Mesenchymal stem cell (in vitro differentiated cells and primary cell): Measurements from ENCODE around the gene RIT1.
A peak's percentile ranks its signal among the peaks of the same experiment; 100 is the strongest.

Experiments used
- DNase-seq: peaks from one replicate; pipeline ENCODE4 v3.0.0-alpha.2; 2013
- H2AFZ ChIP-seq: one replicate; pipeline ENCODE4 v1.6.1; 2013; ENCODE audit warnings: low read depth, mild to moderate bottlenecking, control low read depth, inconsistent platforms, low read length, moderate library complexity
- H2AK5ac ChIP-seq: 2 replicates; pipeline ENCODE4 v1.6.1; 2013; ENCODE audit warnings: low read length, moderate library complexity, mild to moderate bottlenecking, inconsistent platforms; ENCODE audit not compliant: severe bottlenecking
- H2BK120ac ChIP-seq: one replicate; pipeline ENCODE4 v1.6.1; 2013; ENCODE audit warnings: low read depth, mild to moderate bottlenecking, inconsistent platforms, low read length, moderate library complexity
- H2BK12ac ChIP-seq, 2 experiments: one replicate each; pipeline ENCODE4 v1.6.1; 2013; ENCODE audit warnings: inconsistent platforms in 2 of 2, low read length in 2 of 2, mild to moderate bottlenecking in 2 of 2, moderate library complexity in 2 of 2, control low read depth in 1 of 2
- H2BK15ac ChIP-seq: one replicate; pipeline ENCODE4 v1.6.1; 2013; ENCODE audit warnings: mild to moderate bottlenecking, low read depth, inconsistent platforms; ENCODE audit not compliant: poor library complexity, severe bottlenecking
- H2BK5ac ChIP-seq: 2 replicates; pipeline ENCODE4 v1.6.1; 2013; ENCODE audit warnings: low read depth, mild to moderate bottlenecking, low read length, control low read depth, inconsistent platforms; ENCODE audit not compliant: poor library complexity, severe bottlenecking
- H3K14ac ChIP-seq, 2 experiments: one replicate each; pipeline ENCODE4 v1.6.1; 2013; ENCODE audit warnings: inconsistent platforms in 2 of 2, low read length in 2 of 2, control low read depth in 1 of 2, mild to moderate bottlenecking in 1 of 2, moderate library complexity in 1 of 2
- H3K18ac ChIP-seq, 2 experiments: one replicate each; pipeline ENCODE4 v1.6.1; 2013; ENCODE audit warnings: inconsistent platforms in 2 of 2, low read length in 2 of 2, control low read depth in 1 of 2, low read depth in 1 of 2, mild to moderate bottlenecking in 1 of 2
- H3K23ac ChIP-seq, 2 experiments: one replicate each; pipeline ENCODE4 v1.6.1; 2013; ENCODE audit warnings: inconsistent platforms in 2 of 2, low read length in 2 of 2, mild to moderate bottlenecking in 2 of 2, moderate library complexity in 2 of 2, control low read depth in 1 of 2
- H3K27ac ChIP-seq: 2 replicates; pipeline ENCODE4 v1.5.1; 2013; ENCODE audit warnings: mild to moderate bottlenecking, moderate library complexity, low read length, control low read depth, inconsistent platforms; ENCODE audit not compliant: poor library complexity, severe bottlenecking
- H3K27me3 ChIP-seq, 2 experiments: 2 replicates each; pipeline versions ENCODE4 v1.6.1 to v1.7.0; 2013; ENCODE audit warnings: low read length in 2 of 2, mild to moderate bottlenecking in 2 of 2, moderate library complexity in 2 of 2, control low read depth in 1 of 2, inconsistent platforms in 1 of 2; ENCODE audit not compliant: control insufficient read depth in 1 of 2, insufficient read depth in 1 of 2
- H3K36me3 ChIP-seq, 2 experiments: 2 replicates each; pipeline versions ENCODE4 v1.6.1 to v1.7.0; 2013; ENCODE audit warnings: low read length in 2 of 2, control low read depth in 1 of 2, inconsistent platforms in 1 of 2, low read depth in 1 of 2, mild to moderate bottlenecking in 1 of 2; ENCODE audit not compliant: insufficient read depth in 2 of 2, control insufficient read depth in 1 of 2
- H3K4ac ChIP-seq, 2 experiments: one replicate each; pipeline ENCODE4 v1.6.1; 2013; ENCODE audit warnings: inconsistent platforms in 2 of 2, low read length in 2 of 2, mild to moderate bottlenecking in 2 of 2, moderate library complexity in 2 of 2, control low read depth in 1 of 2, low read depth in 1 of 2
- H3K4me1 ChIP-seq: 2 replicates; pipeline ENCODE4 v1.6.1; 2013; ENCODE audit warnings: low read depth, low read length, control low read depth; ENCODE audit not compliant: control insufficient read depth, insufficient read depth
- H3K4me2 ChIP-seq: 2 replicates; pipeline ENCODE4 v1.6.1; 2013; ENCODE audit warnings: low read length, mild to moderate bottlenecking, inconsistent platforms; ENCODE audit not compliant: poor library complexity, severe bottlenecking
- H3K4me3 ChIP-seq, 2 experiments: 2 replicates each; pipeline versions ENCODE4 v1.5.1 to v1.7.0; 2013; ENCODE audit warnings: low read length in 2 of 2, mild to moderate bottlenecking in 2 of 2, control low read depth in 1 of 2, low read depth in 1 of 2; ENCODE audit not compliant: insufficient read depth in 1 of 2
- H3K79me1 ChIP-seq: replicated peaks from 2 replicates; pipeline ENCODE4 v1.6.1; 2013; ENCODE audit warnings: mild to moderate bottlenecking, control low read depth, low read length, inconsistent platforms; ENCODE audit not compliant: poor library complexity, severe bottlenecking
- H3K9ac ChIP-seq: 2 replicates; pipeline ENCODE4 v1.7.0; 2013; ENCODE audit warnings: mild to moderate bottlenecking, low read length, moderate library complexity
- H3K9me3 ChIP-seq: 2 replicates; pipeline ENCODE4 v1.7.0; 2013; ENCODE audit warnings: mild to moderate bottlenecking, low read length; ENCODE audit not compliant: control insufficient read depth
- H4K8ac ChIP-seq: one replicate; pipeline ENCODE4 v1.6.1; 2013; ENCODE audit warnings: inconsistent platforms, mild to moderate bottlenecking, low read length, moderate library complexity
- H4K91ac ChIP-seq: one replicate; pipeline ENCODE4 v1.6.1; 2013; ENCODE audit warnings: mild to moderate bottlenecking, low read length, inconsistent platforms
- WGBS: methylation state at CpG from one replicate; pipeline ENCODE4 v1.1.7; 2013; ENCODE audit warnings: mixed read lengths; 5-methylcytosine and 5-hydroxymethylcytosine counted together

RIT1 gene

DNA sequence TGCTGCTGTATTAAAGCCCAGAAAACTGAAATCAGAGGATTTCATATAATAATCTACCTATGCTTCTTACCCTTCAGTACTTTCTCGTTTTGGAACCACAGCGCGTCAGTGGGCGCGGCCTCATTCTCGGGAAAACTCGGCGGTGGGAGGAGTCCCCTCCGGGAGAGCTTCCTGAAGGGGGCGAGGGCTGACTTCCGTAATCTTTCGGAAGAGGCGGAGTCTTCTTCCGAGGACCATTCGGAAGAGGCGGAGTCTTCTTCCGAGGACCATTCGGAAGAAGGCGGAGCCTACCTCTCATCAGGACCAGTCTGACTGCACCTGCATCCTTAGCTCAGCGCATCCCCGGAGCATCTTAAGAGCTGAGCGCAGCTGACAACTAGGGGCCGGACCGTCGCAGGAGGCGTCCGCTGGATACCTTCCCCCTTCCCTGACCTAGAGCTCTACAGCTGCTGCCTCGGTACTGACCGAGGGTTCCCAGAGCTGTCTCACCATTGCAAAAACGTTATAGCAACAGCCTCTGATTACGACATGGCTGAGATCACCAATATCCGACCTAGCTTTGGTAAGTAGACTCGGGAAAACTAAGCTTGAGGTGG, 51.8 kb downstream of the RIT1 start, which contains the start of gene SYT11:
SYT11 (plus strand) TSS at position 334 of the 596 bp plus-strand sequence; CDS start at position 529, 195 bp downstream.
- peak within 1 kb of the TSS; percentile 97 for H3K9ac ChIP-seq
- H3K4ac ChIP-seq: peak within 1 kb of the TSS; percentile 15 to 86
- H3K4me2 ChIP-seq: peak within 1 kb of the TSS; percentile 62
- H3K27me3 ChIP-seq: no peaks in the 10 kb centered on the region
- H3K18ac ChIP-seq: peak within 1 kb of the TSS; percentile 60 to 80
- H2BK12ac ChIP-seq: peak within 1 kb of the TSS in 1 of 2 experiments; percentile 61
- peak within 1 kb of the TSS; percentile 63 for H4K91ac ChIP-seq
- H3K79me1 ChIP-seq: peaks cover 4% of the 10 kb centered on the region
- DNase-seq: peak; percentile 95
- no peak within 1 kb of the TSS for H2BK5ac ChIP-seq
- H3K4me1 ChIP-seq: peaks cover 7% of the 10 kb centered on the region
- peak within 1 kb of the TSS; percentile 33 for H2AK5ac ChIP-seq
- H3K14ac ChIP-seq: peak within 1 kb of the TSS in 1 of 2 experiments; percentile 74
- WGBS: 13% methylated on average over 33 of the region's 33 CpGs
- peak within 1 kb of the TSS; percentile 76 for H2AFZ ChIP-seq
- no peak within 1 kb of the TSS for H2BK120ac ChIP-seq
- peak within 1 kb of the TSS in 1 of 2 experiments; percentile 32 for H3K23ac ChIP-seq
- H3K9me3 ChIP-seq: no peaks in the 10 kb centered on the region
- H3K27ac ChIP-seq: peak within 1 kb of the TSS; percentile 62
- peak within 1 kb of the TSS; percentile 90 for H4K8ac ChIP-seq
- H2BK15ac ChIP-seq: peak within 1 kb of the TSS; percentile 53
- peak within 1 kb of the TSS; percentile 38 to 83 for H3K4me3 ChIP-seq
- peaks cover 3 to 16% of the 10 kb centered on the region in 2 experiments for H3K36me3 ChIP-seq

DNA sequence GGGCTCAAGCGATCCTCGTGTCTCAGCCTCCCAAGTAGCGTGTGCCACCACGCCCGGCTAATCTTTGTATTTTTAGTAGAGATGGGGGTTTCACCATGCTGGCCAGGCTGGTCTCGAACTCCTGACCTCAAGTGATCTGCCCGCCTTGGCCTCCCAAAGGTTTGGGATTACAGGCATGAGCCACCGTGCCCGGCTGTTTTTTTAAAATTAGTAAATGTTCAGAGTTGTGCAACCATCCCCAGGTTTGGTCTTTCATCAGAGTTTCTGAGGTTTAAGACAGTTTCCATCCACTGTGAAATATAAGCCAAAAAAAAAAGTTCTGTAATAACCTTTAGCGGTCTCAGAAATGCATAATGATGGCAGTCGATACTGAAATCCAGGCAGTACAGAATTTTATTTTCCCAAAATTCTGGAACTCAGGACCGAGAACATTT, 52.3 kb downstream of the RIT1 start:
- no peak overlapping the region for H2BK120ac ChIP-seq
- no peak overlapping the region for H3K4ac ChIP-seq
- H3K36me3 ChIP-seq: peaks cover 8 to 21% of the 10 kb centered on the region in 2 experiments
- H3K79me1 ChIP-seq: peaks cover 4% of the 10 kb centered on the region
- no peaks in the 10 kb centered on the region for H3K27me3 ChIP-seq
- 86% methylated on average over 12 of the region's 12 CpGs for WGBS
- H2AFZ ChIP-seq: no peak overlapping the region
- no peak overlapping the region for H3K23ac ChIP-seq
- H2BK15ac ChIP-seq: no peak overlapping the region
- no peak overlapping the region for H2AK5ac ChIP-seq
- peak overlapping the region in 1 of 2 experiments; percentile 83 for H3K4me3 ChIP-seq
- H2BK5ac ChIP-seq: no peak overlapping the region
- H3K18ac ChIP-seq: no peak overlapping the region
- peak overlapping the region; percentile 90 for H3K9ac ChIP-seq
- peaks cover 7% of the 10 kb centered on the region for H3K4me1 ChIP-seq
- H3K27ac ChIP-seq: peak overlapping the region; percentile 62
- H4K91ac ChIP-seq: peak overlapping the region; percentile 27
- peak overlapping the region; percentile 54 for H4K8ac ChIP-seq
- H3K14ac ChIP-seq: no peak overlapping the region
- H3K4me2 ChIP-seq: peak overlapping the region; percentile 62
- no peak for DNase-seq
- H3K9me3 ChIP-seq: no peaks in the 10 kb centered on the region
- no peak overlapping the region for H2BK12ac ChIP-seq

DNA sequence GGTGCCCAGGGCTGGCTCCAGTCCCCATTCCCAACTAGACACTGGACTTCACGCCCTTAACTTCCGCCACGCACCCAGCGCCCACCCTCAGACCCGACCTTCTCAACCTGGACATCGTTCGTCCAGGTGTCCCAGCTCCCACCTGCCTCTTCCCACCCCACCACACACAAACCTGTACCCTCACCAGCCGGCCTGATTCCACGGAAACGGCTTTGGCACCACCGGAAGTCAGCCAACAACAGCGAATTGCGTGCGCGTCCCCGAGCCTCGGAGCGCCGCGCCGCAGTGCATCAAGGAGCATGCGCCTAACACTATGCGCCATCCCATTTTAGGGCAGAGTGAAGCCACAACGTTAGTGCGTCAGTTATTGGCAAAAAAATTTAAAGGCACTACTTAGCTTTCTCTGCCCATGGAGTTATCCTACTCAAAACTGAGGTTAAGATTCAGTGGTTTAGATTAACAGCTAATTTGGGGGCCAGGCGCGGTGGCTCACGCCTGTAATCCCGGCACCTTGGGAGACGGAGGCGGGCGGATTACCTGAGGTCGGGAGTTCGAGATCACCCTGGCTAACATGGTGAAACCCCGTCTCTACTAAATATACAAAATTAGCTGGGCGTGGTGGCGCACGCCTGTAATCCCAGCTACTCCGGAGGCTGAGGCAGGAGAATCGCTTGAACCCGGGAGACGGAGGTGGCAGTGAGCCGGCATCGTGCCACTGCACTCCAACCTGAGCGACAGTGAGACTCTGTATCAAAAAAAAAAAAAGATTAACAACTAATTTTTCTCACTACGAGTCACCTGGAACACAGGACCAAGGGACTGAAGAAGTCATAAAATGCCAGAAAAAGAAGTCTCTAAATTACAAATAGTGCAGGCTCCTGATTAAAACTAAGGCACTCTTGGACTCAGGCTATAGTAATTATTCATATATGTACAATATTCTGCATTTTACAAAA, 53.9 kb downstream of the RIT1 start, which contains the start of gene GON4L:
GON4L (minus strand) TSS at position 240 of the 956 bp plus-strand sequence. CDS start 3,434 bp downstream, outside the sequence.
- Histone ChIP-seq H3K9ac (peak within 1 kb of the TSS; percentile 95), H2BK120ac (peak within 1 kb of the TSS; percentile 54), H3K4me2 (peak within 1 kb of the TSS; percentile 86), H3K4me3 (peak within 1 kb of the TSS; percentile 78 to 95), H4K91ac (peak within 1 kb of the TSS; percentile 70), H3K36me3 (peaks cover 17 to 36% of the 10 kb centered on the region in 2 experiments), H3K18ac (peak within 1 kb of the TSS; percentile 88 to 99), H2BK15ac (no peak within 1 kb of the TSS), H3K27me3 (no peaks in the 10 kb centered on the region), H3K27ac (peak within 1 kb of the TSS; percentile 1), H2AK5ac (peak within 1 kb of the TSS; percentile 26), H2AFZ (peak within 1 kb of the TSS; percentile 75), H4K8ac (peak within 1 kb of the TSS; percentile 96), H3K4me1 (peaks cover 7% of the 10 kb centered on the region), H3K4ac (peak within 1 kb of the TSS in 1 of 2 experiments; percentile 84), H3K9me3 (no peaks in the 10 kb centered on the region), H3K23ac (peak within 1 kb of the TSS in 1 of 2 experiments; percentile 97), H2BK12ac (no peak within 1 kb of the TSS), H3K14ac (peak within 1 kb of the TSS in 1 of 2 experiments; percentile 100), H3K79me1 (peaks cover 6% of the 10 kb centered on the region), H2BK5ac (peak within 1 kb of the TSS; percentile 68)
- 32% methylated on average over 42 of the region's 46 CpGs for WGBS
- peak; percentile 93 for DNase-seq
